Stimulated activated CD4-positive, alpha-beta T cell treated with anti-CD3 and anti-CD28 coated beads, Interleukin-1b, Interleukin-23, amount 100 ng/mL, for 1 hour (primary cell): ENCODE measurements around the gene DACH1.
"Not testable (repeated sequence)": the region's sequence is repeated elsewhere in the genome, so short reads cannot be mapped to it uniquely, and the experiment has no call there.

ENCODE experiments used
- DNase-seq, 2 donors: peaks; one replicate each; pipeline ENCODE4 v3.0.0-alpha.2; 2020; ENCODE audit warnings: low read depth in 2 of 2

DACH1 gene

DNA sequence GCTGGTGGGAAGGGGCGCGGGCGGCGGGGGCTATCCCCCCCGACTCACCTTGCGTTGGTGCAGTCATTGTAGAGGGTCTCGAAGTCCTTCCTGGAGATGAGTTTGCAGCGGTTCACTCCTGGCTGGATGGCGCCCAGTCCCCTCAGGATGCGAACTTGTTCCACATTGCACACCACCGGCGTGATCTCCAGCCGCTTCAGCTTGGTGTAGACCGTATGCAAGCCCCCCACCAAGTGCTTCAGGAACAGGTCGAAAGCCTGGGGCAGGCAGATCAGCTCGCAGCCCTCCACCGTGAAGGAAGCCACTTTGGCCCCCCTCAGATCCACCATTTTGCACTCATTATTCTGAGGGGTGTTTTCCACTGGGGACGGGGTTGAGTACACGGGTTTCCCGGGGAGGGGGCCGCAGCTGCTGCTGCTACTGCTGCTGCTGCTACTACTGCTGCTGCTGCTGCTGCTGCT is 1.1 kb downstream of the DACH1 start:
- no peak for DNase-seq

GRCh38 chr13:71864986-71865873 is 1.8 kb downstream of the DACH1 start:
- DNase-seq: no peak

- no peak for DNase-seq
These were observed 2.7 kb downstream of the DACH1 start for GRCh38 chr13:71864094-71864985.

DNA sequence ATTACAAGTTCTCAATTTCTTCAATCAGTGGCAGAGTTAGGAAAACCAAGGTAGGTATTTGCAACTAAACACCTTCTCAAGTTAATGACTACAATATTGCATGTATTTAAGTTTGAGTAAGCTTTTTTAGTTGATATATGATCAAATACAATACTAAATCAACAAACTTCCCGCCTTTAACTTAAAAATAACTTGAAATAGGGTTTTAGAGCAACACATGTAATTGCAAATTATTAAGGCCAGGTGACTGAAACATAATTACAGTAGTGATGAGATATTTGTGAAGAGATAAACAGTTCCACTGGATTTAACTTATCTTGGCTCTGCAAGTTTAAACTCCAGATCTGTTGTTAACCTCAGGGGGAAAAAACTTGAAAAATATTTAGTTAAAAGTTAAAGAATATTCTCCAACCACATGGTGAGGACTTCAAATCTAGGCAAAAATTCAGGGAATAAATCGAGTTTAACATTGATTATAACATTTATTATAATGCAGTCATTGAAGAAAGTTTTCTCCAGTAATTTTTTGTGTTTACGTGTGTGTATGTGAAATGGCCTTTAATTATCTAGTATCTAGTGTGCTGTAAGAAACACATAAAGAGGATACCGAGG is 3.6 kb downstream of the DACH1 start:
- no peak for DNase-seq

DNA sequence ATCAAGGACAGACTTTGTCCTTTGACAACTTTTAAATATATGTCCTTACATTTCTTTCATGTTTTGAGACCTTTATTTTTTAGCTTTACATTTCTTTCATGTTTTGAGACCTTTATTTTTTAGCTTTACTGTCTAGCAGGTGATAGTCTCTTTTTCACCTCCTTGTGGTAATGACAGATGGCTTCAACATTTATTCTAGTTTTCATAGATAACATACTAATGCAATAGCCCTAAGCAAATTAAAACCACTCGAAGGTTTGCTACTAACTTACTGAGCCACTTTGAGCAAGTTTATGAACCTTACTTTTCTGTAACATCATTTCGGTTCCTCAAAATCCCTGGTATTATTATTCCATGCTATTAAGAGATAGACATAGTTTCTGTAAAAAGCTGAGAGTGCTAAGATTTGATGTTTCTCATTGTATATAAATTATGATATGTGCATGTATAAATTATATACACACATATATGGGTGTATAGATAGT is 4.5 kb downstream of the DACH1 start:
- no peak for DNase-seq

- DNase-seq: no peak
These were observed 5.1 kb downstream of the DACH1 start for GRCh38 chr13:71861769-71862458.

GRCh38 chr13:71860547-71861138 is 6.4 kb downstream of the DACH1 start:
- no peak for DNase-seq

GRCh38 chr13:71858647-71859046 is 8.4 kb downstream of the DACH1 start:
- no peak for DNase-seq

GRCh38 chr13:71856548-71857043 is 10.4 kb downstream of the DACH1 start:
- DNase-seq: no peak

GRCh38 chr13:71854401-71854800 is 12.6 kb downstream of the DACH1 start:
- no peak for DNase-seq

GRCh38 chr13:71853725-71854124 is 13.3 kb downstream of the DACH1 start:
- no peak for DNase-seq

DNA sequence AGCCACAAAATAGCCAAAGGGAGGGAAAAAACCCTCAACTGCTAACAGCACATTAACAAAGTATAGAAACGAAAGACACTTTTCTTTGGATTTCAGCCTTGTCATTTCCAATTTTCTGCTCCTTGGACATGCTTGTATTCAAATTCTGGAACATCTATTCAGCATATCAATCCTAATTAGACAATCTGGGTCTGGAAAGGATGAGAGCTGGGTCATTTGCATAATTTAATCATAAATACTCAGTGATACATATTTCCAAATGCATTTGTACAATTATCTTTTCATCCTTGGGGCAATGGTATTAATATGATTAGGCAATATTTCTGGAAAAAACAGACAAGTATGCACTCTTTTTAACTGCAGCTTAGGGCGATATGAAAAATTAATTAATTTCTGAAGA is 14.3 kb downstream of the DACH1 start:
- no peak for DNase-seq

- DNase-seq: no peak
These were observed 15.2 kb downstream of the DACH1 start for GRCh38 chr13:71851498-71852409.

- no peak for DNase-seq
These were observed 25.0 kb downstream of the DACH1 start for GRCh38 chr13:71842003-71842402.

GRCh38 chr13:71838842-71839241 is 28.2 kb downstream of the DACH1 start:
- no peak for DNase-seq

- DNase-seq: not testable (repeated sequence)
These were observed 29.4 kb downstream of the DACH1 start for GRCh38 chr13:71837582-71837981.

DNA sequence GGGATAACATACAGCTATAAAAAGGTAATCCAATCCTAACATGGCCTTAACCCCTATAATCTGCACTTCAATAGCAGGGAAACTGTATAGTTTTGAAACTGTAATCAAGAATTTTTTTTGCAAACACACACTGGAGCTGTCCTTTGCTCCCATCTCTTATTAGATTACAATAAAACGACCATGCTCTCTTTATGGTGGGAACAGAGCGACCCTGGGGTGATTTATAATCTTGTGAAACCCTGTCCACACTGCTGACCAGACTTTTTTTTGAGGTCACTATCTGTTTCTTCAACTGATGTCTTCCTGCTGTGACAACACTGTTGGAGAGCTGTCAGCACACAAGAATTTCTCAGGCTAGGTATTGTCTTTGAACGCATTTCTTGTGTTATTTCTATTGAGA is 35.3 kb downstream of the DACH1 start:
- no peak for DNase-seq

DNA sequence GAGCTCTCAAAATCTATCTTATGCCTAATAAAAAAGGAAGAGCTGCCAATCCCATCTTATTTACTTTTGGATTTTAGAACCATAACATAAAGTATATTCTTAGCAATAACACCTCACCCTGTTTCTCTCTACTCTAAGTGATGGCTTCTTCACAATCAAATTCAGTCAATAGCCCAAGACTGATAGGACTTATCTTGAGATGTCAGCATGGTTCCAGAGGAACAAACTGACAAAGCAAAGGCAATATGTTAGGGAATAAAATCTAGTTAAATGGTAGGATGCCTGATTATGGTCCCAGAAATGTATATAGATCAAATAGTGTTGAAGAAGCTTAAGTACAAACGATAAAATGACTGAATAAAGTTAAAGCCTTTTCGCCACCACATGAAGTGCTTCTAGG is 36.3 kb downstream of the DACH1 start:
- no peak for DNase-seq

DNA sequence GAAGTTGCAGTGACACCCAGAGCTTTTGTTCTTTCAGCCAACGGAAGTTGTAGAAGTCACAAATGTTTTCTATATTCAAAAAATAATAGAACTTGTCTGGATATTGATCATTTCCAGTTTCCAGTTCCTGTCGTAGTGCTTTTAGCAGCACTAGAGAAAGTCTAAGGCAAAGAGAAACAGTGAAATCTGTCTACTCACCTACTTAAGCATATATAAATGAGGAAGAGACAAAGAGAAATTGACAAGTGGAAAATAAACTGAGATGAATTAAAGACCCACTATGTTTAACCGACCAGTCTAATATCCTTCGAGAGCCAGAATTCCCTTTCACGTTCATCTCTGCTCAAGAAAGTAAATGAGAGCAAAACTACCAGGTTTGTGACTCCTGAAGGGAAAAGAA is 36.7 kb downstream of the DACH1 start:
- no peak for DNase-seq

DNA sequence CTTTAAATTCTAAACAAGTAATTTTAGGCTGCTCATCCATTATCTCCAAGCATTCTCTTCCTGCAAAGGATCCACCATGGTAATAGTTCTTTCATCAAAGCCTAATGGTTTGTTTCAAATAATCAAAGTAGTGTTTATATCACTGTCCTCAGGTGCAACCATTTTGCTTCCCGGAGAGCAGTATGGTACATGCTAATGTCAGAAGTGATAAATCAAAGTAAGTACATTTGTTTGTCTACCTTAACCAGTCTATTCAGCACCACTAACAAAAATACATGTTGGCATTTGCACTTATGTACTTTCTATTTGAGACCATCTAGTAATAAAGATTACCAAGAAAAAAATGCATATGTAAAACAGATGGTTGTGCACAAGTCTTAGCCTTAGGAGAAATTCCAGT is 37.5 kb downstream of the DACH1 start:
- DNase-seq: no peak
